GM19043 (cell line): ENCODE measurements around the gene SAT2.

Source experiments
- ATAC-seq: cut with Tn5 transposase; IDR thresholded peaks from one replicate; pipeline ENCODE4 v1.9.1; 2021; ENCODE audit warnings: low read depth; ENCODE audit not compliant: unreplicated experiment

The SAT2 gene

GRCh38 chr17:7577327-7578199, 50.1 kb downstream of the SAT2 start:
- ATAC-seq, result no peak

- ATAC-seq, result no peak
Observed at GRCh38 chr17:7576432-7576937, 51.1 kb downstream of the SAT2 start.
